ENCODE measurements around the gene DSC2. TPM values are rescaled to one million over a fixed set of nuclear protein-coding genes. Genes with fewer than 3 reads are reported as not detected.
"Not testable (repeated sequence)": the region's sequence is repeated elsewhere in the genome, so short reads cannot be mapped to it uniquely, and the experiment has no call there.

DSC2 gene
- total RNA-seq, result not detected

GRCh38 chr18:31102025-31102684 is at the start of gene DSC2:
DSC2 (minus strand) TSS chr18:31102421; CDS start chr18:31101971, 450 bp downstream.
- POLR2A ChIA-PET, result no interaction called here
- DNase-seq, result no peak
- no peaks in the 10 kb centered on the region for H3K4me1 Mint-ChIP-seq (ENCODE audit: low read depth)

GRCh38 chr18:31149351-31149750 is 47.1 kb upstream of the DSC2 start:
- ATAC-seq, result no peak
- no peak overlapping the region for H3K27ac Mint-ChIP-seq
- H3K36me3 Mint-ChIP-seq (ENCODE audit: low read depth), result no peaks in the 10 kb centered on the region
- no peaks in the 10 kb centered on the region for H3K4me1 Mint-ChIP-seq (ENCODE audit: low read depth)
- no peak overlapping the region for H3K4me3 Mint-ChIP-seq
- peaks cover 3% of the 10 kb centered on the region for H3K9me3 Mint-ChIP-seq (ENCODE audit: insufficient read depth)
- ChIA-PET CTCF (no interaction called here), POLR2A (no interaction called here)
- no peaks in the 10 kb centered on the region for H3K27me3 Mint-ChIP-seq (ENCODE audit: low read depth)
- no peak for DNase-seq

More at GRCh38 chr18:31102025-31102684, at the start of gene DSC2:
- Mint-ChIP-seq H3K4me3 (no peak within 1 kb of the TSS), H3K9me3 (ENCODE audit: insufficient read depth) (no peaks in the 10 kb centered on the region), H3K27me3 (ENCODE audit: low read depth) (peaks cover 31% of the 10 kb centered on the region), H3K27ac (no peak within 1 kb of the TSS), H3K36me3 (ENCODE audit: low read depth) (no peaks in the 10 kb centered on the region)
- CTCF ChIA-PET, result no interaction called here
- no peak for ATAC-seq

- DNase-seq (no peak), ATAC-seq (no peak)
- Mint-ChIP-seq H3K36me3 (ENCODE audit: low read depth) (no peaks in the 10 kb centered on the region), H3K9me3 (ENCODE audit: insufficient read depth) (peaks cover 3% of the 10 kb centered on the region), H3K4me3 (no peak overlapping the region), H3K4me1 (ENCODE audit: low read depth) (no peaks in the 10 kb centered on the region), H3K27me3 (ENCODE audit: low read depth) (no peaks in the 10 kb centered on the region), H3K27ac (no peak overlapping the region)
- ChIA-PET POLR2A (no interaction called here), CTCF (no interaction called here)
Measured at GRCh38 chr18:31148600-31148999, 46.4 kb upstream of the DSC2 start.

GRCh38 chr18:31146809-31147208 is 44.6 kb upstream of the DSC2 start:
- Mint-ChIP-seq H3K27ac (no peak overlapping the region), H3K4me3 (no peak overlapping the region), H3K36me3 (ENCODE audit: low read depth) (no peaks in the 10 kb centered on the region), H3K9me3 (ENCODE audit: insufficient read depth) (peaks cover 3% of the 10 kb centered on the region), H3K4me1 (ENCODE audit: low read depth) (no peaks in the 10 kb centered on the region), H3K27me3 (ENCODE audit: low read depth) (no peaks in the 10 kb centered on the region)
- ChIA-PET CTCF (no interaction called here), POLR2A (no interaction called here)
- ATAC-seq (no peak), DNase-seq (no peak)

- no peak for ATAC-seq
- CTCF ChIA-PET, result no interaction called here
- peaks cover 3% of the 10 kb centered on the region for H3K9me3 Mint-ChIP-seq (ENCODE audit: insufficient read depth)
- H3K4me1 Mint-ChIP-seq (ENCODE audit: low read depth), result no peaks in the 10 kb centered on the region
- H3K36me3 Mint-ChIP-seq (ENCODE audit: low read depth), result no peaks in the 10 kb centered on the region
- DNase-seq, result no peak
- no peaks in the 10 kb centered on the region for H3K27me3 Mint-ChIP-seq (ENCODE audit: low read depth)
- H3K4me3 Mint-ChIP-seq, result no peak overlapping the region
- POLR2A ChIA-PET, result no interaction called here
- H3K27ac Mint-ChIP-seq, result no peak overlapping the region
Measured at GRCh38 chr18:31143025-31143424, 40.8 kb upstream of the DSC2 start.

GRCh38 chr18:31138709-31139108 is 36.5 kb upstream of the DSC2 start:
- H3K9me3 Mint-ChIP-seq (ENCODE audit: insufficient read depth), result no peaks in the 10 kb centered on the region
- H3K4me3 Mint-ChIP-seq, result no peak overlapping the region
- DNase-seq (no peak), ATAC-seq (no peak)
- H3K36me3 Mint-ChIP-seq (ENCODE audit: low read depth), result no peaks in the 10 kb centered on the region
- POLR2A ChIA-PET, result no interaction called here
- H3K27me3 Mint-ChIP-seq (ENCODE audit: low read depth), result no peaks in the 10 kb centered on the region
- H3K4me1 Mint-ChIP-seq (ENCODE audit: low read depth), result no peaks in the 10 kb centered on the region
- CTCF ChIA-PET, result no interaction called here
- no peak overlapping the region for H3K27ac Mint-ChIP-seq

- DNase-seq (no peak), ATAC-seq (no peak)
- POLR2A ChIA-PET, result no interaction called here
- Mint-ChIP-seq H3K27me3 (ENCODE audit: low read depth) (no peaks in the 10 kb centered on the region), H3K4me3 (no peak overlapping the region), H3K9me3 (ENCODE audit: insufficient read depth) (no peaks in the 10 kb centered on the region), H3K36me3 (ENCODE audit: low read depth) (no peaks in the 10 kb centered on the region), H3K27ac (no peak overlapping the region), H3K4me1 (ENCODE audit: low read depth) (no peaks in the 10 kb centered on the region)
- CTCF ChIA-PET, result no interaction called here
Measured at GRCh38 chr18:31134988-31135529, 32.8 kb upstream of the DSC2 start.

DNA sequence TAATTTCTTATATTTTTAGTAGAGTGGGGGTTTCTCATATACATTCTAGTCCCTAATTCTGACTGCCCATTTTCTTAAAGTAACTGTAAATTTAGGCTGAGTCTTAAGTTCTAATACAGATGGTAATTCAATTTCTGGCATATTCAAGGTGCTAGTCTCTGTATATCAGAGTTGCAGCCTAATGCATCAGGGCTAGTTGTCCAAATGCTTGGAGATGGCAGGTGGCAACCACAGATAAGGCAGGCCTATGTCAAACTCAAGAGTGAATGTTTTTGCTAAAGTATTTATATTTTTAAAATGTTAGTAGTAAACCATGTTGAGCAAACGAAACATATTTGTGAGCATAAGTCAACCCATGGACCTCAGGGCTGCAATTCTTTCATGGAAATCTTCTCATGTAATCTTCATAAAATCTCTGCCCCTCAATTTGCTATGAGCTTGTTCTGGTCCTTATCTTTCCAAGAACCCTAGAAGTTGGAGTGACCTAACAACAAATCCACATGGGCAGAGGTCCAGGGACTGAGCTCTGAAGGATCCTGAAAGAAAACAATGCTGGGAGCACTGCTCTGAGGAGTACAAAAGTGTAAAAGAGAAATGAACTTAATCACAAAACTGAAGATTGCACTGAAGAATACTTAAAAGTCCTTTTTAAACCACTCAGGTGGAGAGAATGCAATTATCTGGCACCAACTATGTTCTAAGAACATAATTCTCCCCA is 27.3 kb upstream of the DSC2 start:
- Mint-ChIP-seq H3K27me3 (ENCODE audit: low read depth) (no peaks in the 10 kb centered on the region), H3K4me1 (ENCODE audit: low read depth) (no peaks in the 10 kb centered on the region), H3K27ac (no peak overlapping the region), H3K36me3 (ENCODE audit: low read depth) (no peaks in the 10 kb centered on the region), H3K9me3 (ENCODE audit: insufficient read depth) (no peaks in the 10 kb centered on the region), H3K4me3 (no peak overlapping the region)
- no peak for ATAC-seq
- no peak for DNase-seq
- CTCF ChIA-PET, result no interaction called here
- POLR2A ChIA-PET, result no interaction called here

GRCh38 chr18:31125878-31126277 is 23.7 kb upstream of the DSC2 start:
- CTCF ChIA-PET, result no interaction called here

DNA sequence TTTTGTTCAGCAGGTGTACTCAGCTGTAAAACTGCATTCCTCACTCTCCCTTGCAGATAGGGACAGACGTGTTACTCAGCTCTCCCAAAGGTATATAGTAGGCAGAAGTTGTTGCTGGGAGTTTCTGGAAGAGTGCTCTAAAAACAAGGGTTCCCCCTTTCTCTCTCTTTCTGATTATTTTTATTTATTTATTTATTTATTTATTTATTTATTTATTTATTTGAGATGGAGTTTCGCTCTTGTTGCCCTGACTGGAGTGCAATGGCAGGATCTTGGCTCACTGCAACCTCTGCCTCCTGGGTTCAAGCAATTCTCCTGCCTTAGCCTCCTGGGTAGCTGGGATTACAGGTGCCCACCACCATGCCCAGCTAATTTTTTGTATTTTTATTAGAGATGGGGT is 20.9 kb upstream of the DSC2 start:
- H3K27me3 Mint-ChIP-seq (ENCODE audit: low read depth); H3K9me3 Mint-ChIP-seq (ENCODE audit: insufficient read depth); ATAC-seq; POLR2A ChIA-PET; DNase-seq; H3K4me3 Mint-ChIP-seq; H3K36me3 Mint-ChIP-seq (ENCODE audit: low read depth); H3K27ac Mint-ChIP-seq; CTCF ChIA-PET; H3K4me1 Mint-ChIP-seq (ENCODE audit: low read depth): not testable (repeated sequence)

More at GRCh38 chr18:31125878-31126277, 23.7 kb upstream of the DSC2 start:
- no peaks in the 10 kb centered on the region for H3K36me3 Mint-ChIP-seq (ENCODE audit: low read depth)
- H3K27ac Mint-ChIP-seq, result no peak overlapping the region
- no peaks in the 10 kb centered on the region for H3K27me3 Mint-ChIP-seq (ENCODE audit: low read depth)
- ATAC-seq, result no peak
- H3K4me3 Mint-ChIP-seq, result no peak overlapping the region
- POLR2A ChIA-PET, result no interaction called here
- no peaks in the 10 kb centered on the region for H3K4me1 Mint-ChIP-seq (ENCODE audit: low read depth)
- peaks cover 4% of the 10 kb centered on the region for H3K9me3 Mint-ChIP-seq (ENCODE audit: insufficient read depth)
- DNase-seq, result no peak

GRCh38 chr18:31120594-31120993 is 18.4 kb upstream of the DSC2 start:
- H3K9me3 Mint-ChIP-seq (ENCODE audit: insufficient read depth), result peaks cover 4% of the 10 kb centered on the region
- H3K4me1 Mint-ChIP-seq (ENCODE audit: low read depth), result no peaks in the 10 kb centered on the region
- ChIA-PET CTCF (no interaction called here), POLR2A (no interaction called here)
- no peak overlapping the region for H3K27ac Mint-ChIP-seq
- H3K27me3 Mint-ChIP-seq (ENCODE audit: low read depth), result no peaks in the 10 kb centered on the region
- H3K4me3 Mint-ChIP-seq, result no peak overlapping the region
- H3K36me3 Mint-ChIP-seq (ENCODE audit: low read depth), result no peaks in the 10 kb centered on the region
- ATAC-seq (no peak), DNase-seq (no peak)

GRCh38 chr18:31116853-31117595 is 14.8 kb upstream of the DSC2 start:
- H3K4me3 Mint-ChIP-seq, result no peak overlapping the region
- POLR2A ChIA-PET, result no interaction called here
- no peaks in the 10 kb centered on the region for H3K36me3 Mint-ChIP-seq (ENCODE audit: low read depth)
- H3K27me3 Mint-ChIP-seq (ENCODE audit: low read depth), result no peaks in the 10 kb centered on the region
- CTCF ChIA-PET, result no interaction called here
- no peaks in the 10 kb centered on the region for H3K4me1 Mint-ChIP-seq (ENCODE audit: low read depth)
- ATAC-seq (no peak), DNase-seq (no peak)
- no peaks in the 10 kb centered on the region for H3K9me3 Mint-ChIP-seq (ENCODE audit: insufficient read depth)
- no peak overlapping the region for H3K27ac Mint-ChIP-seq
